Panc1 (cell line): ENCODE data around the gene KIAA1958. TPM values are rescaled to one million over a fixed set of nuclear protein-coding genes. Genes with fewer than 3 reads are reported as not detected.

Experiments
- ATAC-seq: fragments of 200-7000 bp; cut with Tn5 transposase; 2 replicates; pipeline ENCODE4 v1.9.1; 2020; ENCODE audit warnings: mild to moderate bottlenecking, moderate library complexity
- BruUV-seq: library from RNA; stranded (reverse); fragments of 400-500 nt; replicated peaks from 2 replicates; lab custom pipeline; 2021; lab: Mats Ljungman, UMichigan
- CTCF ChIA-PET: fragments of 300-600 bp; sonication (Branson Sonifier 250); formaldehyde crosslinking; loops from one replicate; lab custom pipeline; 2022; ENCODE audit warnings: antibody characterized with exemption; lab: Charles Lee
- POLR2A ChIA-PET: fragments of 300-600 bp; sonication (Branson Sonifier 250); formaldehyde crosslinking; loops from one replicate; lab custom pipeline; 2022; ENCODE audit warnings: antibody characterized with exemption; lab: Charles Lee
- DNase-seq: peaks from one replicate; pipeline ENCODE4 v3.0.0-alpha.2; 2010; ENCODE audit warnings: low read depth, low spot score
- H3K27ac ChIP-seq: 2 replicates; pipeline ENCODE4 v1.5.1; 2011; ENCODE audit warnings: mild to moderate bottlenecking, low read length, inconsistent platforms
- H3K27me3 ChIP-seq: fragments of 200-500 bp; sonication (Bioruptor generic); 2 replicates; pipeline ENCODE4 v1.6.0; 2014; ENCODE audit warnings: low read length, inconsistent platforms; ENCODE audit not compliant: control insufficient read depth, insufficient read depth
- H3K36me3 ChIP-seq: fragments of 200-500 bp; sonication (Bioruptor generic); 2 replicates; pipeline ENCODE4 v1.5.1; 2014; ENCODE audit warnings: inconsistent platforms, mild to moderate bottlenecking, low read length, moderate library complexity; ENCODE audit not compliant: control insufficient read depth, insufficient read depth
- H3K4me1 ChIP-seq: 2 replicates; pipeline ENCODE4 v1.5.1; 2011; ENCODE audit warnings: inconsistent platforms, mild to moderate bottlenecking, low read length, moderate library complexity; ENCODE audit not compliant: control insufficient read depth, insufficient read depth
- H3K4me3 ChIP-seq, 2 experiments: 2 replicates each; pipeline ENCODE4 v1.5.1; 2011 to 2012; ENCODE audit warnings: low read depth in 2 of 2, low read length in 2 of 2, mild to moderate bottlenecking in 2 of 2, inconsistent platforms in 1 of 2, moderate library complexity in 1 of 2
- H3K9me3 ChIP-seq: fragments of 200-500 bp; sonication (Bioruptor generic); 2 replicates; pipeline ENCODE4 v1.5.1; 2014; ENCODE audit warnings: low read depth, mild to moderate bottlenecking, inconsistent platforms, low read length, moderate library complexity; ENCODE audit not compliant: control insufficient read depth, insufficient read depth
- POLR2AphosphoS5 ChIP-seq: IDR thresholded peaks from 2 replicates; pipeline ENCODE4 v1.6.1; 2012; ENCODE audit warnings: mild to moderate bottlenecking, low read depth, low read length, moderate library complexity
- SIN3A ChIP-seq: IDR thresholded peaks from 2 replicates; pipeline ENCODE4 v1.6.1; 2012; ENCODE audit warnings: low read depth, mild to moderate bottlenecking, low read length, moderate library complexity, borderline replicate concordance; ENCODE audit not compliant: insufficient read depth
- TCF7L2 ChIP-seq: IDR thresholded peaks from 2 replicates; pipeline ENCODE4 v1.6.1; 2011; ENCODE audit warnings: mild to moderate bottlenecking, low read depth, low read length, inconsistent platforms
- in situ Hi-C: cut with HindIII; loops from 2 replicates; pipeline ENCODE4 v1.10.0; 2016; ENCODE audit warnings: low sequenced_read_pairs, low pct_unique_long_range_greater_than_20kb
- intact Hi-C: fragments of 100-400 bp; cut with micrococcal nuclease; formaldehyde crosslinking; loops from one replicate; pipeline ENCODE4 v1.10.0; 2022; ENCODE audit not compliant: unreplicated experiment
- total RNA-seq: library from RNA; stranded (reverse); gene quantifications from one replicate; pipeline ENCODE4 v1.2.1, GENCODE V29; 2021; ENCODE audit not compliant: unreplicated experiment
- TF ChIP-seq, protein P1 (sequence below), 2 experiments: IDR thresholded peaks; 2 replicates each; pipeline ENCODE4 v1.6.1; 2011 to 2012; ENCODE audit warnings: low read depth in 2 of 2, control low read depth in 1 of 2, low read length in 1 of 2, mild to moderate bottlenecking in 1 of 2, moderate library complexity in 1 of 2; ENCODE audit not compliant: insufficient read depth in 1 of 2
- TF ChIP-seq, protein P2 (sequence below): fragments of 450-650 bp; IDR thresholded peaks from 2 replicates; pipeline ENCODE4 v1.5.1; 2017; ENCODE audit warnings: mild to moderate bottlenecking

The KIAA1958 gene
- total RNA-seq, 1 experiment from 2014 or later = 10.4 TPM

DNA sequence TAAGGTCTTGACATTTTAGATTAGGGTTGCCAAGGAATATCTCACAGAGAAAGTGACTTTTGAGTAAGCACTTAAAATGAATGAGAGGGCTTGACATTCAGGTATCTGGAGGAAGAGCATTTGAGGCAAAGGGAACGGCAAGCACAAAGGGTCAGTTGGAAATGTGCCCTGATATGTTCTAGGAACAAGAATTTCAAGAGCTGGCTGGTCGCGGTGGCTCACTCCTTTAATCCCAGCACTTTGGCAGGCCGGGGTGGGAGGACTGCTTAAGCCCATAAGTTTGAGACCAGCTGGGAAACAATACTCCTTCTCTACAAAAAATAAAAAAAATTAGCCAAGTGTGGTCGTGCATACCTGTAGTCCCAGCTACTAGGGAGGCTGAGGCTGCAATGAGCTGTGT is 16.5 kb downstream of the KIAA1958 start:
- TF ChIP-seq, protein P1, sequence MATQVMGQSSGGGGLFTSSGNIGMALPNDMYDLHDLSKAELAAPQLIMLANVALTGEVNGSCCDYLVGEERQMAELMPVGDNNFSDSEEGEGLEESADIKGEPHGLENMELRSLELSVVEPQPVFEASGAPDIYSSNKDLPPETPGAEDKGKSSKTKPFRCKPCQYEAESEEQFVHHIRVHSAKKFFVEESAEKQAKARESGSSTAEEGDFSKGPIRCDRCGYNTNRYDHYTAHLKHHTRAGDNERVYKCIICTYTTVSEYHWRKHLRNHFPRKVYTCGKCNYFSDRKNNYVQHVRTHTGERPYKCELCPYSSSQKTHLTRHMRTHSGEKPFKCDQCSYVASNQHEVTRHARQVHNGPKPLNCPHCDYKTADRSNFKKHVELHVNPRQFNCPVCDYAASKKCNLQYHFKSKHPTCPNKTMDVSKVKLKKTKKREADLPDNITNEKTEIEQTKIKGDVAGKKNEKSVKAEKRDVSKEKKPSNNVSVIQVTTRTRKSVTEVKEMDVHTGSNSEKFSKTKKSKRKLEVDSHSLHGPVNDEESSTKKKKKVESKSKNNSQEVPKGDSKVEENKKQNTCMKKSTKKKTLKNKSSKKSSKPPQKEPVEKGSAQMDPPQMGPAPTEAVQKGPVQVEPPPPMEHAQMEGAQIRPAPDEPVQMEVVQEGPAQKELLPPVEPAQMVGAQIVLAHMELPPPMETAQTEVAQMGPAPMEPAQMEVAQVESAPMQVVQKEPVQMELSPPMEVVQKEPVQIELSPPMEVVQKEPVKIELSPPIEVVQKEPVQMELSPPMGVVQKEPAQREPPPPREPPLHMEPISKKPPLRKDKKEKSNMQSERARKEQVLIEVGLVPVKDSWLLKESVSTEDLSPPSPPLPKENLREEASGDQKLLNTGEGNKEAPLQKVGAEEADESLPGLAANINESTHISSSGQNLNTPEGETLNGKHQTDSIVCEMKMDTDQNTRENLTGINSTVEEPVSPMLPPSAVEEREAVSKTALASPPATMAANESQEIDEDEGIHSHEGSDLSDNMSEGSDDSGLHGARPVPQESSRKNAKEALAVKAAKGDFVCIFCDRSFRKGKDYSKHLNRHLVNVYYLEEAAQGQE (IDR thresholded peaks at IDR 0.05; ENCODE audit: insufficient read depth in 1 of 2, low read depth in 2 of 2, low read length in 1 of 2) = no peak
- TF ChIP-seq POLR2AphosphoS5 (no peak), TCF7L2 (no peak)
- H3K27me3 ChIP-seq = no peaks in the 10 kb centered on the region
- no peak for DNase-seq
- BruUV-seq = no TSS peak
- in situ Hi-C loops (no loop called here), intact Hi-C loops (no loop called here)
- H3K4me3 ChIP-seq = no peak overlapping the region
- no peak overlapping the region for H3K27ac ChIP-seq
- ChIA-PET POLR2A (no interaction called here), CTCF (no interaction called here)
- no peak for ATAC-seq
- no peaks in the 10 kb centered on the region for H3K36me3 ChIP-seq
- H3K4me1 ChIP-seq = no peaks in the 10 kb centered on the region; the same call in 1 of the 2 replicates
- H3K9me3 ChIP-seq = no peaks in the 10 kb centered on the region

DNA sequence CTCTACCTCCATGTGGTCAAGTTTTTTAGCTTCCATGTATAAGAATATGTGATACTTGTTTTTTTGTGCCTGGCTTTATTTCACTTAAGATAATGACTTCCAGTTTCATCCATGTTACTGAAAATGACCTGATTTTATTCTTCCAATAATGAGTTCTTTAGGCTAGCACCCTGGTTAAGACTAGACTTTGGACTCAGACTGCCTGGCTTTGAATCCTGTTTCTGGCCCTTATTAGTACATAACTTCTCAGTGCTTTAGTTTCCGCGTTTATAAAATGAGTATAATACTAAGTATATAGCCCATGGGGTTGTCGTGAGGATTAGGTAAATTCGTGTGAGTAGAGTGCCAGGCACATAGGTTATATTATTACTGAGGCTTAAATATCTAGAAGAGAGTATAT is 18.5 kb downstream of the KIAA1958 start:
- ATAC-seq = no peak

More for the DNA sequence above, 18.5 kb downstream of the KIAA1958 start:
- DNase-seq = no peak
- Histone ChIP-seq H3K4me1 (no peaks in the 10 kb centered on the region; the same call in 1 of the 2 replicates), H3K9me3 (no peaks in the 10 kb centered on the region), H3K27ac (no peak overlapping the region), H3K27me3 (no peaks in the 10 kb centered on the region), H3K36me3 (no peaks in the 10 kb centered on the region), H3K4me3 (no peak overlapping the region)
- intact Hi-C loops = no loop called here
- ChIA-PET POLR2A (no interaction called here), CTCF (no interaction called here)
- BruUV-seq = no TSS peak
- no peak for TF ChIP-seq TCF7L2
- TF ChIP-seq POLR2AphosphoS5 = no peak
- TF ChIP-seq, protein P2, sequence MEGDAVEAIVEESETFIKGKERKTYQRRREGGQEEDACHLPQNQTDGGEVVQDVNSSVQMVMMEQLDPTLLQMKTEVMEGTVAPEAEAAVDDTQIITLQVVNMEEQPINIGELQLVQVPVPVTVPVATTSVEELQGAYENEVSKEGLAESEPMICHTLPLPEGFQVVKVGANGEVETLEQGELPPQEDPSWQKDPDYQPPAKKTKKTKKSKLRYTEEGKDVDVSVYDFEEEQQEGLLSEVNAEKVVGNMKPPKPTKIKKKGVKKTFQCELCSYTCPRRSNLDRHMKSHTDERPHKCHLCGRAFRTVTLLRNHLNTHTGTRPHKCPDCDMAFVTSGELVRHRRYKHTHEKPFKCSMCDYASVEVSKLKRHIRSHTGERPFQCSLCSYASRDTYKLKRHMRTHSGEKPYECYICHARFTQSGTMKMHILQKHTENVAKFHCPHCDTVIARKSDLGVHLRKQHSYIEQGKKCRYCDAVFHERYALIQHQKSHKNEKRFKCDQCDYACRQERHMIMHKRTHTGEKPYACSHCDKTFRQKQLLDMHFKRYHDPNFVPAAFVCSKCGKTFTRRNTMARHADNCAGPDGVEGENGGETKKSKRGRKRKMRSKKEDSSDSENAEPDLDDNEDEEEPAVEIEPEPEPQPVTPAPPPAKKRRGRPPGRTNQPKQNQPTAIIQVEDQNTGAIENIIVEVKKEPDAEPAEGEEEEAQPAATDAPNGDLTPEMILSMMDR = no peak
- TF ChIP-seq, protein P1 (IDR thresholded peaks at IDR 0.05; ENCODE audit: insufficient read depth in 1 of 2, low read depth in 2 of 2, low read length in 1 of 2) = no peak
- TF ChIP-seq SIN3A = no peak
- in situ Hi-C loops = no loop called here
